Neural crest cell (in vitro differentiated cells): ENCODE results near the gene MAN2B2. TPM values are rescaled to one million over a fixed set of nuclear protein-coding genes. Genes with fewer than 3 reads are reported as not detected.
"Not testable (repeated sequence)": the region's sequence is repeated elsewhere in the genome, so short reads cannot be mapped to it uniquely, and the experiment has no call there.

ENCODE experiments used
- DNase-seq: peaks from one replicate; pipeline ENCODE4 v3.0.0; 2021; ENCODE audit warnings: low read depth, mixed read lengths, low spot score
- H3K27ac Mint-ChIP-seq: one replicate; pipeline ENCODE4 v1.8.0; 2021; ENCODE audit warnings: mild to moderate bottlenecking, mixed read lengths; ENCODE audit not compliant: unreplicated experiment
- H3K27me3 Mint-ChIP-seq: 2 replicates; pipeline ENCODE4 v1.8.0; 2021; ENCODE audit warnings: low read depth, mild to moderate bottlenecking, mixed read lengths
- H3K36me3 Mint-ChIP-seq: 2 replicates; pipeline ENCODE4 v1.8.0; 2021; ENCODE audit warnings: low read depth, mild to moderate bottlenecking, mixed read lengths
- H3K4me1 Mint-ChIP-seq: 2 replicates; pipeline ENCODE4 v1.8.0; 2021; ENCODE audit warnings: mixed read lengths
- H3K4me3 Mint-ChIP-seq: one replicate; pipeline ENCODE4 v1.8.0; 2021; ENCODE audit warnings: mild to moderate bottlenecking, mixed read lengths
- H3K9me3 Mint-ChIP-seq: 2 replicates; pipeline ENCODE4 v1.8.0; 2021; ENCODE audit warnings: mixed read lengths
- CTCF ChIP-seq: fragments of 200-600 bp; sonication (generic); conservative IDR thresholded peaks from 2 replicates; pipeline ENCODE4 v1.5.0; 2021; ENCODE audit warnings: antibody characterized with exemption, mild to moderate bottlenecking
- total RNA-seq: library from RNA; stranded (reverse); gene quantifications from 2 replicates; pipeline ENCODE4 v1.2.1, GENCODE V29; 2021

The MAN2B2 gene
- total RNA-seq, 1 donor from 2014 or later = 9.4 TPM

- Mint-ChIP-seq H3K4me1 (peaks cover 5% of the 10 kb centered on the region), H3K4me3 (no peak overlapping the region)
- no peak for TF ChIP-seq CTCF
Observed at GRCh38 chr4:6626066-6626465, 51.1 kb downstream of the MAN2B2 start.

GRCh38 chr4:6627832-6628231 is 52.8 kb downstream of the MAN2B2 start:
- no peak for DNase-seq
- H3K4me3 Mint-ChIP-seq = no peak overlapping the region
- H3K36me3 Mint-ChIP-seq = no peaks in the 10 kb centered on the region
- no peaks in the 10 kb centered on the region for H3K27me3 Mint-ChIP-seq
- H3K9me3 Mint-ChIP-seq = no peaks in the 10 kb centered on the region
- H3K27ac Mint-ChIP-seq = no peak overlapping the region
- peaks cover 5% of the 10 kb centered on the region for H3K4me1 Mint-ChIP-seq
- no peak for TF ChIP-seq CTCF

More at GRCh38 chr4:6626066-6626465, 51.1 kb downstream of the MAN2B2 start:
- H3K36me3 Mint-ChIP-seq = no peaks in the 10 kb centered on the region
- H3K27me3 Mint-ChIP-seq = no peaks in the 10 kb centered on the region
- DNase-seq = no peak
- H3K9me3 Mint-ChIP-seq = no peaks in the 10 kb centered on the region
- no peak overlapping the region for H3K27ac Mint-ChIP-seq

- not testable (repeated sequence) for H3K4me3 Mint-ChIP-seq, H3K9me3 Mint-ChIP-seq, DNase-seq, H3K27ac Mint-ChIP-seq, H3K36me3 Mint-ChIP-seq, H3K27me3 Mint-ChIP-seq, H3K4me1 Mint-ChIP-seq
Observed at GRCh38 chr4:6628484-6628883, 53.5 kb downstream of the MAN2B2 start.

GRCh38 chr4:6632125-6632524 is 57.1 kb downstream of the MAN2B2 start:
- no peak overlapping the region for H3K4me3 Mint-ChIP-seq
- TF ChIP-seq CTCF = no peak
- H3K36me3 Mint-ChIP-seq = no peaks in the 10 kb centered on the region
- DNase-seq = no peak
- no peaks in the 10 kb centered on the region for H3K4me1 Mint-ChIP-seq
- no peaks in the 10 kb centered on the region for H3K9me3 Mint-ChIP-seq
- H3K27me3 Mint-ChIP-seq = no peaks in the 10 kb centered on the region
- no peak overlapping the region for H3K27ac Mint-ChIP-seq

GRCh38 chr4:6633091-6633906 is 58.3 kb downstream of the MAN2B2 start:
- Mint-ChIP-seq H3K4me1 (no peaks in the 10 kb centered on the region), H3K27me3 (no peaks in the 10 kb centered on the region), H3K4me3 (peak overlapping the region; percentile 45), H3K9me3 (no peaks in the 10 kb centered on the region), H3K36me3 (no peaks in the 10 kb centered on the region), H3K27ac (peak overlapping the region; percentile 62)
- no peak for DNase-seq
- no peak for TF ChIP-seq CTCF

- H3K4me3 Mint-ChIP-seq = no peak overlapping the region
- H3K4me1 Mint-ChIP-seq = no peaks in the 10 kb centered on the region
- DNase-seq = no peak
- H3K9me3 Mint-ChIP-seq = no peaks in the 10 kb centered on the region
- no peaks in the 10 kb centered on the region for H3K36me3 Mint-ChIP-seq
- no peak for TF ChIP-seq CTCF
- no peak overlapping the region for H3K27ac Mint-ChIP-seq
- no peaks in the 10 kb centered on the region for H3K27me3 Mint-ChIP-seq
Observed at GRCh38 chr4:6634746-6635145, 59.8 kb downstream of the MAN2B2 start.
